ENCODE measurements around the gene TYR.
"Not testable (repeated sequence)": the region's sequence is repeated elsewhere in the genome, so short reads cannot be mapped to it uniquely, and the experiment has no call there.

Gene TYR

DNA sequence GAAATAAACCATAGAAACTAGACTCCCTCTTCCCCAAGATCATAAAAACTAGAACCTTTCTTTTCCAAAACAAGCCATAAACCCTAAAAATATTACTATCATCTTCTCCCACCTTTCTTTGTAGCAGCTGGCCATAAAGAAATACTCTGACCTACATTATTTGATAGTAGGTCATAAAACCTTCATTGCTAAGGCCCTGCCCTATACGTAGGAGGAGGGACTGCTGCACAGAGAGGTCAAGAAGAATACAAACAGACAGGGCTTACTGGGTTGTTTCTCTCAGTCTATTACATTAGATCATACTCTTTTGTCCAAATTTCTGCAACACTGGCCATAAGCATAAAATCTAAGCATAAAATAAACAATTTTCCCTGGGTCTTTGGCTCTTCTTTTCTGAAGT lies 101.5 kb downstream of the TYR start:
- ChIA-PET CTCF (no interaction called here), POLR2A (no interaction called here)
- no peak overlapping the region for H3K4me3 ChIP-seq (ENCODE audit: low read depth, low read length)
- DNase-seq (ENCODE audit: low read depth, low spot score) = no peak
- TF ChIP-seq, protein P1, sequence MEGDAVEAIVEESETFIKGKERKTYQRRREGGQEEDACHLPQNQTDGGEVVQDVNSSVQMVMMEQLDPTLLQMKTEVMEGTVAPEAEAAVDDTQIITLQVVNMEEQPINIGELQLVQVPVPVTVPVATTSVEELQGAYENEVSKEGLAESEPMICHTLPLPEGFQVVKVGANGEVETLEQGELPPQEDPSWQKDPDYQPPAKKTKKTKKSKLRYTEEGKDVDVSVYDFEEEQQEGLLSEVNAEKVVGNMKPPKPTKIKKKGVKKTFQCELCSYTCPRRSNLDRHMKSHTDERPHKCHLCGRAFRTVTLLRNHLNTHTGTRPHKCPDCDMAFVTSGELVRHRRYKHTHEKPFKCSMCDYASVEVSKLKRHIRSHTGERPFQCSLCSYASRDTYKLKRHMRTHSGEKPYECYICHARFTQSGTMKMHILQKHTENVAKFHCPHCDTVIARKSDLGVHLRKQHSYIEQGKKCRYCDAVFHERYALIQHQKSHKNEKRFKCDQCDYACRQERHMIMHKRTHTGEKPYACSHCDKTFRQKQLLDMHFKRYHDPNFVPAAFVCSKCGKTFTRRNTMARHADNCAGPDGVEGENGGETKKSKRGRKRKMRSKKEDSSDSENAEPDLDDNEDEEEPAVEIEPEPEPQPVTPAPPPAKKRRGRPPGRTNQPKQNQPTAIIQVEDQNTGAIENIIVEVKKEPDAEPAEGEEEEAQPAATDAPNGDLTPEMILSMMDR (IDR thresholded peaks at IDR 0.05; ENCODE audit: insufficient read depth, low read length, missing control alignments) = no peak

DNA sequence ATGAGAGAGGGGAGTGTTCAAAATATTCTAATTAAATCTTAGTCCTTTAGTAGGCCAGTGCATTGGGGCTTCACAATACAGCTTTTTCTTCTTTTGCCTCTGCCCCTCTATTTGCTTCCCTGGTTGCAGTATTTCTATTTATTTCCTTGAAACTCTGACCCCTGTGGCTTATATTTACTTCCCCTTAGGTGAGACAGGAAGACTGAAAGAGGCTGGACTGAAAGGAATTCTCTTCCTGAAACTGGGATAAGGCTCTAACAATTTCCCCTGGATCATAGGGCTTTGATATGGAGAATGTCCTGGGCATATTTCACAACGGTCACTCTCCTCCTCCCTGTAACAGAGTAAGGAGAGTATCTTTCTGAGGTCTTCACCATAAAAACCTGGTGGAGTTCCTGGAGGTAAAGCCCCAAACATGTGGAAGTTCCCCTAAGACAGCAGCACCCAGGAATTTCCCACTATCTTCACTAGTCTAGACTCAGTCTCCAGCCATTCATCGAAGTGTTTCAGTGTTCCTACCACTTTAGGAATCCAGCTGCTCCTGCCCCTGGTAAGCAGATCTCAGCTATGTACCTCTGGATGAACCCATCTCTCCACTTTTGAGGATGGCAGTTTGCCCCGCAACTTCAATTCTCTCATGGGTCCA lies 103.5 kb downstream of the TYR start:
- DNase-seq (ENCODE audit: low read depth, low spot score); POLR2A ChIA-PET; H3K4me3 ChIP-seq (ENCODE audit: low read depth, low read length); CTCF ChIA-PET: not testable (repeated sequence)

DNA sequence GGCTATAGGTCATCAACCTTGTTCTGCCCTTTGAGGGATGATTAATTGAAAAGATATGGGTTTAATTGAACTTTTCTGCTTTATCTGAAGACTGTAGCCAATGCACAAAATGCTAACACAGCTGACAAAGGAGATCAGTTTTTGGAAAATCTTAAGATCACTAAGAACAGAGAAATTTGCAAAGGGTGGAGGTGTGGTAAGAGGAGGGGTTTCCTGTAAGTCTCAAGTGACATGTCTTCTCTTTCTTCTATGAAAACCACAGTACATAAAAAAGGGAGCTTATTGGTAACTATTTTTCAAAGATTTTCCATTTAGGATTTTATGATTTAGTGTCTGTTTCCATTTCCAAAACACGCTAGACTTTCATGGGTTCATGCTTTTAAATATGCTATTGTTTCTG lies 108.9 kb downstream of the TYR start:
- DNase-seq (ENCODE audit: low read depth, low spot score); POLR2A ChIA-PET; H3K4me3 ChIP-seq (ENCODE audit: low read depth, low read length); CTCF ChIA-PET: not testable (repeated sequence)

DNA sequence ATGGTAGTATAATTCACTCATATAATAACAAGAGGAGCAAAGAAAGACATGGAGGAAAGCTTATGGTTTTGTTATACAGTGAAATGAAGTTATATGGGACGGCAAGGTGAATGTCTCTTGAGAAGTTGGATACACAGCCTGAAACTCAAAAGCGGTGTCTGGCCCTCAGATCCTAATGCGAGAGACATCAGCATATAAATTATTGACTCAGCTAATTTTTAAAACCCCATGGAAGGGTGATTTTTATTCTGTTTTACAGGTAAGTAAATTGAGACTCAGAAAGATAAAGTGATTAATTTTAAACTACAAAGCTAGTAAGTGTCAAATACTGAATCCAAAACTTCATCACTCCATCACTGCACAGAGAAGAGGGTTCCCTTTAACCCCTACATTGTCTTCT lies 110.3 kb downstream of the TYR start:
- POLR2A ChIA-PET; CTCF ChIA-PET; H3K4me3 ChIP-seq (ENCODE audit: low read depth, low read length); DNase-seq (ENCODE audit: low read depth, low spot score): not testable (repeated sequence)

DNA sequence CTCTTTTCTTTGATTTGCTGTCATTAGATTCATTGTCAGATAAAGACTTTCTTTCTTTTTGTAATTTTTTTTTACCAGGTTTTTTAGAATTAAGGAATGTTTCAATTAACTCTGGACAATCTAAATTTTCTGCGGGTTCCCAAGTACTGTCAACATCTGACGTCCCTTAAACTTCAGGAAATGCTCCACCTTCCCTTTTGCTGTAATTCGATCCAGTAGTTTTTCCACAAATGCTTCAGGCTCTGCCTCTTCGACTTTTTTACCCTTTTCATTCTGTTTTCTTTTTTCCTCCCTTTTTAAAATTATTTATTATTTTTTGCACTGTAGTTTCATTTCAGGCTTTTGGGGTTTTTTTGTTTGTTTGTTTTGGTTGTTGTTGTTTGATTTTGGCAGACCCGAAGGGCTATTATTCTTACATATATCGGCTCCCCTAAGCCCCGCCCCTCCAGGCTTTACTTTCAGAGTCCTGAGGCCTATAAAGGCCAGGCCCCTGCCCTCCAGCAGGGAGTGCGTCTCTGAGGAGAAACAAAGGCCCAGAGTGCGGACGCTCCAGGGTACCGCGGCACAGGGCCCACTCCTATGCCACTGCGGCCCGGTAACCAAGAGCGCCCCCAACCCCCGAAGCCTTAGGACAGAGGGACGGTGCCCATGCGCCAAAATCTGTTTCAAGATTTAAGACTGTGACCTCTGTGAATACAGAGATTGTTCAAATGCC lies 116.4 kb downstream of the TYR start:
- ChIA-PET CTCF (no interaction called here), POLR2A (no interaction called here)
- H3K4me3 ChIP-seq (ENCODE audit: low read depth, low read length) = peak overlapping the region; percentile 18
- TF ChIP-seq, protein P1 (IDR thresholded peaks at IDR 0.05; ENCODE audit: insufficient read depth, low read length, missing control alignments) = no peak
- DNase-seq (ENCODE audit: low read depth, low spot score) = no peak

DNA sequence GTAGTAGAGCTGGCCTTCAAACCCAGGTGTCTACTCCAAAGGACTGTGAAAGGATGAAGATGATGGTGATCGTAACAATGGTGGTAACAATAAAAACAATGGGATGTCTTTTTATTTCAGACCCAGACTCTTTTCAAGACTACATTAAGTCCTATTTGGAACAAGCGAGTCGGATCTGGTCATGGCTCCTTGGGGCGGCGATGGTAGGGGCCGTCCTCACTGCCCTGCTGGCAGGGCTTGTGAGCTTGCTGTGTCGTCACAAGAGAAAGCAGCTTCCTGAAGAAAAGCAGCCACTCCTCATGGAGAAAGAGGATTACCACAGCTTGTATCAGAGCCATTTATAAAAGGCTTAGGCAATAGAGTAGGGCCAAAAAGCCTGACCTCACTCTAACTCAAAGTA lies 117.3 kb downstream of the TYR start:
- DNase-seq (ENCODE audit: low read depth, low spot score); CTCF ChIA-PET; H3K4me3 ChIP-seq (ENCODE audit: low read depth, low read length); POLR2A ChIA-PET: not testable (repeated sequence)

DNA sequence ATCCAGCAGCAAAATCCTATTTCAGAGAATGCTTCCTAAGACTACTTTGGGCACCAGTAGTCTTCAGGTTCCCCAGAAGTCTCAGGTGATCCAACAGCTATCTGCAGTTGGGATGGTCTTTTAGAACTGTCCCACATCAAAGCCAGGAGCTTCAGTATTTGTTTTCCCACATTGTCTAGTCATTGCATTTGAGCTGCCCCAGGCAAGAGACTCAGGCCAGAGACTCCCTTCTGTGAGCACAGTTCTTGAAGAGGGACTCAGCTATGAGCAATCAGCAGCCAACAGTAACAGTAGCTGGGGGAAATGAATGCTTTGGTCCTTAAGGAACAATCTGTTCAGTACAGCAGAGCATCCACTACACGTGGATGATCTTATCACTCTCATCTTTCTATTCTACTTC lies 125.4 kb downstream of the TYR start:
- CTCF ChIA-PET; DNase-seq (ENCODE audit: low read depth, low spot score); H3K4me3 ChIP-seq (ENCODE audit: low read depth, low read length); POLR2A ChIA-PET: not testable (repeated sequence)

DNA sequence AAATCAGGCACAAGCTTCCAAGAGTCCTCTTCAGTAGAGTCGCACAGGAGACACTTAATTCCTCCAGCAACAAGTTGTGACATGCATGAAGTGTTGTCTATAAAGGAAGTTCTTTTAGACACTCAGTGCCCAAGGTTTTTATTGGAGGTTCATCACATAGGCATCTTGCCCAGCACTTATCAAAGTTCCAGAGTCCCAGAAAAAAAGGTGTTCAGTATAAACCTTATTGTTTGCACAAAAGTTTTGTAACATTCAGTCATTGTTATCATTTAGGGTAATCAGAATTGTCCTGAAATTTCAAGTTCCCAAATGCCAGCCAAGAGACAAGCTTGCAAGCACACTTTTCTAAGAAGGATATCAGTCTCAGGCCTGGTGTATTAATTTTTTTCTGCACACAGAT lies 130.6 kb downstream of the TYR start:
- CTCF ChIA-PET; DNase-seq (ENCODE audit: low read depth, low spot score); POLR2A ChIA-PET; H3K4me3 ChIP-seq (ENCODE audit: low read depth, low read length): not testable (repeated sequence)

DNA sequence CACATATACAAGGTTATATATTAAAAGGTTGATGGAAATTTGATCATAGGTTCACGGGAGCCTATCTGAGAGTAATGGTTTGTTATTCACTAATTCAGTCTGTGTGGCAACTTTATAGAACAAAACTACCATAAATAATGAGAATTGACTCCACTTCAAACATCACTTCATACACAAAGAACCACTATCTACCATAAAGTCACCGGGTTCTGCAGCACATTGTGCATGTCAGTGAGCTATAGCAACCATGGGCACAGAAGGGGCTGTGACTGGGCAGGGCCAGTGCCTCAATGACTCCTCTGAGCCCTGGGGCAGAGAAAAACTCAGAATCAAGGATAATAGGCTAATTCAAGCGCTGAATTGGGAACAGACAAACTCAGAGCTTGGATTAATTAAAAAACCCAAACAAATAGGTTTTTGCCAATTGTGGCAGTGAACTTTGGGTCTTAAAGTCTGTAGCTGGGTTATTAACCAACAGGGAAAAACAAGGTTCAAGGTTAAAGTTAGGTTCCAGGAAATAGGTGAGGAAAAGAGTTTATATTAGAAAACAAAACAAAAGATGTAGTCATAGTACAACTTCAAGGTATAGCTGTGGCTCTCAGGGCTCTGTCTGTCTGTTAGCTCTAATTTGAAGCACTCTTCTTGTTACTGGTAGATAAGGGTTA lies 131.8 kb downstream of the TYR start:
- H3K4me3 ChIP-seq (ENCODE audit: low read depth, low read length); POLR2A ChIA-PET; DNase-seq (ENCODE audit: low read depth, low spot score); CTCF ChIA-PET: not testable (repeated sequence)

DNA sequence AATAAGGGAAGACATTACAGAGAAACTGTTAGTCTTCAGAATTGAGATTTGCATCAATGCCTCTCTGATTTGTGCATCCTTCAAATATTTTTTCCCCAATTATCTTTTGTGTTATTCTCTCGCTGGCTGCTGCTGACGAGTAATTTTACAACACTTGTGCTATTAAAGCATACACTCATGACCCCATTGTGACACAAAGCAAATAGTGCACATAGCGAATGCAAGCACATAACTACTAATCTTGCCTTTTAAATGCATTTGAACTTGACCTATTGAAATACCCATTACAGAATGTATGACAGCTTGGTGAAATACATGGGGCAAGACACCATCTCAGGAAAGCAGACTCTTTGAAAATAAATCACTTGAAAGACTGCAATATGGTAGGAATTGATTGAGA lies 132.9 kb downstream of the TYR start:
- CTCF ChIA-PET; H3K4me3 ChIP-seq (ENCODE audit: low read depth, low read length); DNase-seq (ENCODE audit: low read depth, low spot score); POLR2A ChIA-PET: not testable (repeated sequence)
